A549 (cell line): ENCODE results near the gene FAF1. TPM values are rescaled to one million over a fixed set of nuclear protein-coding genes. Genes with fewer than 3 reads are reported as not detected.
A peak's percentile ranks its signal among the peaks of the same experiment; 100 is the strongest.

Source experiments
- ATAC-seq, 2 experiments: fragments of 200-7000 bp in 1 of 2; fragments of >200 bp in 1 of 2; cut with Nextera tagmentation in 1 of 2; cut with Tn5 transposase in 1 of 2; 3 replicates each; pipeline versions ENCODE4 v1.8.0 to v1.9.1; 2018 to 2020; ENCODE audit warnings: mild to moderate bottlenecking in 1 of 2, moderate library complexity in 1 of 2
- CTCF ChIA-PET: fragments of 300-600 bp; sonication (Branson Sonifier 250); formaldehyde crosslinking; extraction: SDS; loops from one replicate; lab custom pipeline; 2021; ENCODE audit warnings: antibody characterized with exemption, inconsistent platforms; lab: Yijun Ruan, JAX
- POLR2A ChIA-PET: fragments of 350-600 bp; formaldehyde crosslinking; extraction: SDS; loops from one replicate; lab custom pipeline; 2021; ENCODE audit warnings: antibody characterized with exemption, inconsistent platforms; lab: Yijun Ruan, JAX
- DNase-seq, 2 experiments: peaks; one replicate each; pipeline versions ENCODE4 v3.0.0 to v3.0.0-alpha.2; 2011 to 2016; ENCODE audit warnings: low read depth in 1 of 2, low spot score in 1 of 2
- FAIRE-seq: peaks from 2 replicates; lab custom pipeline; 2011; peaks lifted over from hg19 to GRCh38; lab: Jason Lieb, UNC
- H3K27ac ChIP-seq, 2 experiments: fragments of >200 bp; sonication (Bioruptor Twin); formaldehyde crosslinking; 3 replicates each; pipeline ENCODE4 v1.5.1; 2016 to 2017
- H3K4me1 ChIP-seq: fragments of >200 bp; sonication (Bioruptor Twin); formaldehyde crosslinking; 3 replicates; pipeline ENCODE4 v1.6.1; 2016
- H3K4me2 ChIP-seq: fragments of >200 bp; sonication (Bioruptor Twin); formaldehyde crosslinking; 3 replicates; pipeline ENCODE4 v1.6.1; 2016
- H3K4me3 ChIP-seq: fragments of >200 bp; sonication (Bioruptor Twin); formaldehyde crosslinking; 3 replicates; pipeline ENCODE4 v1.5.1; 2016
- H3K9me3 ChIP-seq: fragments of >200 bp; sonication (Bioruptor Twin); formaldehyde crosslinking; 3 replicates; pipeline ENCODE4 v1.6.1; 2016
- CHD4 ChIP-seq: fragments of 200-600 bp; sonication (generic); IDR thresholded peaks from 2 replicates; pipeline ENCODE4 v1.6.1; 2016; ENCODE audit warnings: antibody characterized with exemption, mild to moderate bottlenecking, borderline replicate concordance
- E2F6 ChIP-seq: IDR thresholded peaks from 2 replicates; pipeline ENCODE4 v1.6.1; 2012; ENCODE audit warnings: low read depth, borderline replicate concordance
- EHF ChIP-seq: fragments of 250-450 bp; sonication (Bioruptor Pico); IDR thresholded peaks from 2 replicates; pipeline ENCODE4 v1.5.0; 2020; ENCODE audit warnings: mild to moderate bottlenecking
- EHMT2 ChIP-seq: fragments of 200-600 bp; sonication (generic); IDR thresholded peaks from 2 replicates; pipeline ENCODE4 v1.6.1; 2016; ENCODE audit warnings: antibody characterized with exemption, low read depth, mild to moderate bottlenecking, moderate library complexity
- FOXS1 ChIP-seq: fragments of 250-450 bp; sonication (Bioruptor Pico); IDR thresholded peaks from 2 replicates; pipeline ENCODE4 v1.5.0; 2020; ENCODE audit warnings: mild to moderate bottlenecking, moderate library complexity
- HDAC2 ChIP-seq: fragments of 200-600 bp; sonication (generic); IDR thresholded peaks from 2 replicates; pipeline ENCODE4 v1.6.1; 2016
- HOXA7 ChIP-seq: fragments of 250-450 bp; sonication (Bioruptor Pico); IDR thresholded peaks from 2 replicates; pipeline ENCODE4 v1.5.0; 2020; ENCODE audit warnings: mild to moderate bottlenecking, moderate library complexity
- JUN ChIP-seq, 2 experiments: fragments of >200 bp; sonication (Bioruptor Twin); formaldehyde crosslinking; IDR thresholded peaks; 2 replicates in 1 of 2; 3 replicates in 1 of 2; pipeline ENCODE4 v1.6.1; 2016 to 2017
- JUNB ChIP-seq: fragments of >200 bp; sonication (Bioruptor Twin); formaldehyde crosslinking; IDR thresholded peaks from 2 replicates; pipeline ENCODE4 v1.6.1; 2016
- KDM1A ChIP-seq: fragments of 200-600 bp; sonication (generic); IDR thresholded peaks from 2 replicates; pipeline ENCODE4 v1.6.1; 2016; ENCODE audit warnings: low read depth, mild to moderate bottlenecking
- MAX ChIP-seq: IDR thresholded peaks from 2 replicates; pipeline ENCODE4 v1.6.1; 2012
- MYC ChIP-seq: IDR thresholded peaks from 2 replicates; pipeline ENCODE4 v1.6.1; 2012; ENCODE audit warnings: mild to moderate bottlenecking, inconsistent platforms, low read length, improper control_type of control experiment, borderline replicate concordance
- NFE2L2 ChIP-seq: fragments of 150-350 bp; conservative IDR thresholded peaks from 2 replicates; pipeline ENCODE4 v1.6.1; 2014; ENCODE audit warnings: low read length
- NR3C1 ChIP-seq: fragments of >200 bp; sonication (Bioruptor Twin); formaldehyde crosslinking; IDR thresholded peaks from 3 replicates; pipeline ENCODE4 v1.6.1; 2017
- PBX3 ChIP-seq: IDR thresholded peaks from 2 replicates; pipeline ENCODE4 v1.6.1; 2012
- POLR2A ChIP-seq: IDR thresholded peaks from 2 replicates; pipeline ENCODE4 v1.6.1; 2012; ENCODE audit warnings: mild to moderate bottlenecking, low read length
- RNF2 ChIP-seq: fragments of 200-600 bp; sonication (generic); IDR thresholded peaks from 2 replicates; pipeline ENCODE4 v1.6.1; 2016; ENCODE audit warnings: low read depth, mild to moderate bottlenecking, antibody characterized with exemption, moderate library complexity, borderline replicate concordance
- SREBF2 ChIP-seq: fragments of 450-650 bp; IDR thresholded peaks from 2 replicates; pipeline ENCODE4 v1.6.1; 2014; ENCODE audit warnings: mild to moderate bottlenecking, moderate library complexity
- ZSCAN20 ChIP-seq: fragments of 250-450 bp; sonication (Bioruptor Pico); IDR thresholded peaks from 2 replicates; pipeline ENCODE4 v1.8.0; 2022; ENCODE audit warnings: mild to moderate bottlenecking, moderate library complexity
- WGBS: methylation state at CpG from one replicate; pipeline ENCODE4 v1.1.6; 2017; ENCODE audit errors: missing lambda C conversion rate; 5-methylcytosine and 5-hydroxymethylcytosine counted together
- polyA plus RNA-seq, 4 experiments: library from polyadenylated mRNA; depleted of rRNA in 3 of 4; stranded (reverse); fragments of >200 nt; fragmentation: RNase III in 1 of 4; extraction: RNeasy Plus Mini Kit Qiagen cat#74134 plus additional on column Dnase treatment in 1 of 4; gene quantifications; 2 replicates in 3 of 4; 3 replicates in 1 of 4; pipeline ENCODE4 v1.2.3, GENCODE V29; 2011 to 2017

The FAF1 gene
- polyA plus RNA-seq, 2 of the 4 experiments (the other 2 are of a cell fraction): 31.7 to 46.2 TPM

- no peak for FAIRE-seq
- TF ChIP-seq MAX: no peak
- no peak for TF ChIP-seq FOXS1 (CRISPR knock-in tag)
- no peak for TF ChIP-seq NR3C1
- no peak for TF ChIP-seq HDAC2
- TF ChIP-seq EHMT2: no peak
- TF ChIP-seq RNF2: no peak
- TF ChIP-seq CHD4: no peak
- no peak for TF ChIP-seq SREBF2
- ChIA-PET POLR2A (no interaction called here), CTCF (no interaction called here)
- H3K4me1 ChIP-seq: peaks cover 11% of the 10 kb centered on the region; the same call in 1 of the 3 replicates
- no peak for DNase-seq
- WGBS: 48% methylated on average over 21 of the region's 35 CpGs
- no peak overlapping the region for H3K27ac ChIP-seq
- ATAC-seq: peak in 1 of 2 experiments; percentile 3; a peak in 2 of 6 replicates
- peak overlapping the region; percentile 23; the same call in 2 of the 3 replicates for H3K4me3 ChIP-seq
- H3K4me2 ChIP-seq: peak overlapping the region; percentile 78
- no peaks in the 10 kb centered on the region for H3K9me3 ChIP-seq
These were observed 532.0 kb downstream of the FAF1 start for GRCh38 chr1:50427818-50428779.

- POLR2A ChIA-PET: no interaction called here
- CTCF ChIA-PET: no interaction called here
- peaks cover 11% of the 10 kb centered on the region; the same call in 1 of the 3 replicates for H3K4me1 ChIP-seq
- FAIRE-seq (no peak), ATAC-seq (peak in 1 of 2 experiments; percentile 14; a peak in 3 of 6 replicates), DNase-seq (no peak)
- H3K4me2 ChIP-seq: peak overlapping the region; percentile 78
- TF ChIP-seq POLR2A (no peak), PBX3 (no peak), E2F6 (no peak), ZSCAN20 (no peak), MYC (no peak), KDM1A (no peak), FOXS1 (CRISPR knock-in tag) (no peak), JUNB (no peak)
- no peak overlapping the region for H3K27ac ChIP-seq
- H3K9me3 ChIP-seq: no peaks in the 10 kb centered on the region
- peak overlapping the region; percentile 30 for H3K4me3 ChIP-seq
- WGBS: 28% methylated on average over 28 of the region's 44 CpGs
These were observed 532.8 kb downstream of the FAF1 start for GRCh38 chr1:50427086-50427817.

- H3K9me3 ChIP-seq: no peaks in the 10 kb centered on the region
- FAIRE-seq (no peak), ATAC-seq (no peak), DNase-seq (no peak)
- ChIA-PET CTCF (no interaction called here), POLR2A (no interaction called here)
- TF ChIP-seq NFE2L2 (no peak), FOXS1 (CRISPR knock-in tag) (no peak), HDAC2 (no peak), PBX3 (no peak), JUN (IDR thresholded peaks at IDR 0.05) (no peak), HOXA7 (CRISPR knock-in tag) (no peak), EHF (CRISPR knock-in tag) (no peak), EHMT2 (no peak)
- H3K4me1 ChIP-seq: peaks cover 11% of the 10 kb centered on the region; the same call in 1 of the 3 replicates
- 58% methylated on average over 15 of the region's 28 CpGs for WGBS
- no peak overlapping the region for H3K27ac ChIP-seq
- H3K4me2 ChIP-seq: peak overlapping the region; percentile 78
- peak overlapping the region; percentile 30; the same call in 2 of the 3 replicates for H3K4me3 ChIP-seq
These were observed 533.4 kb downstream of the FAF1 start for GRCh38 chr1:50426702-50427085.
